Right renal cortex interstitium (tissue), 3 donors: ENCODE measurements around the gene SMLR1. TPM values are rescaled to one million over a fixed set of nuclear protein-coding genes. Genes with fewer than 3 reads are reported as not detected.
"Not testable (repeated sequence)": the region's sequence is repeated elsewhere in the genome, so short reads cannot be mapped to it uniquely, and the experiment has no call there.

Experiments
- DNase-seq, 3 donors: peaks; one replicate each; pipeline ENCODE4 v3.0.0-alpha.2; 2013; ENCODE audit warnings: low read depth in 3 of 3, low spot score in 2 of 3
- polyA plus RNA-seq, 3 donors: library from polyadenylated mRNA; unstranded; fragments of 120-200 nt; gene quantifications; one replicate each; pipeline ENCODE4 v1.2.1, GENCODE V29; 2013; ENCODE audit not compliant: insufficient read length in 3 of 3

The SMLR1 gene
- polyA plus RNA-seq, result 1 to 10 TPM; 1.1 to 1.9 (median 1.8) TPM

DNA sequence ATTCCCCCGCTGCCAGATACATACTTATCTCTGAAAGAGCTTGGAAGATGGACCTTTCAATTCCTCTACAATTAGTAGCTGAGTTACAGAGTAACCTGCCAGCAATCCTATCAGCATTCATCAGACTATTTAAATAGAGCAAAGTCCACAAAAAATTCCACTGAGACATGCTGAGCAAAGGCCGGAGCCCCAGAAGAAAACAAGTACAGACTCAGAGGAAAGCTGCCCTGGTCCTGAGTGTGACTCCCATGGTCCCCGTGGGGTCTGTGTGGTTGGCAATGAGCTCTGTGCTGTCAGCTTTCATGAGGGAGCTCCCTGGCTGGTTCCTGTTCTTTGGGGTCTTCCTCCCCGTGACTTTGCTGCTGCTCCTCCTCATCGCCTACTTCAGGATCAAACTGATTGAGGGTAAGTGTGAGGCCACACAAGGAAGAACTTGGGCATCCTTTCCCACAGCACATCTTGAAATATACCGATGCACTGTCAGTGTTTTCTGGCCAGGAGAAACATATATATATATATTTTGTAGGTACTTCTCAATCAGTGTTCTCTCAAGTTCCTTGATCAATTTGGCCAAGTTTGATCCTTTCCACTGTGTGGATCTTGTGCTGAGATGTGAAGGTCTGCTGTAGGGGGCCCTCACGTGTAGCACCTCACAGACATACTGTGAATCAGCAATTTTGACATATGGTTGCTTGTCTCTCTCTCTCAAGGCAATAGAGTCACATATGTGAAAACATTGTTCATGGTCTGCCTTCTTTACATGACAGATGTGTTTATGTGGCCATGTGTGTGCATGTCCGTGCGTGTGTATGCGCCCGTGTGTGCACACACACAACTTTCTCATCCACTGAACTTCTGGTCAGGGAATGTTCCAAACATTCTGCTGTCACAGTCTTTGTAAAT is at the start of gene SMLR1:
Gene SMLR1 (plus strand): TSS at position 160 of the 903 bp plus-strand sequence. CDS start 8 bp downstream, at position 168.
- no peak for DNase-seq

DNA sequence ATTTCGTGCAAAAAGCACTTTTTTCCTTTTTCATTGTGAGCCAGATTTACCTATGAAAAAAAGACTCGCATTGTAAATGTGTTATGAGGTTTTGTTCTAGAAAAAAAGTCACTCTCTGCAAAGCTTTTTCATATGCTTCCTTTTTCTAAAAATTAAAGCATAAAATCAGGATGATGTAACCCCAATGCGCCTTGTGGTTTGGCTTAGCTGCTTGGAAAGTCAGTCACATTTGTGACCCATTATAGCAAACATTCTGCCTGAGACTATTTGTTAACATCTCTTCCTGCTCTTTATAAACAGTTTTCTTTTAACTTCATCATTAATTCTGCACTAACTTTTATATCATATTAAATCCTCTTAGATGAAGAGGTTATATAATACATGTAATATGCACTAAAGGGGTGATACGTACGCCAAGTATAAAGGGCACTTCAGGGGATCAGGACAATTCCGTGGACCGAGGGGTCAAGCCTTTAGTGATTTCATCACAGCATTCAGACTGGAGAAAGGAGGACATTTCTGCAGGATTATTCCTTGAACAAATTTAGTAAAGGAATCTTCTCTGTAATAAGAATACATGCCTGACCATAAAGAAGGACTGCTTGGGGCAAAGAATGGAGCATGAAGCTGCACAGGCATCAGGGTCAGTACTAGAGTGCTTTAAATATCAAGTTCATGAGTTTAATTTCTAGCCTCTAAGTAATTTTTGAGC is 48.1 kb upstream of the SMLR1 start:
- DNase-seq, result no peak

GRCh38 chr6:130779658-130780033 is 47.6 kb upstream of the SMLR1 start:
- no peak for DNase-seq

GRCh38 chr6:130780122-130780521 is 47.1 kb upstream of the SMLR1 start:
- DNase-seq, result no peak

- no peak for DNase-seq
Measured at GRCh38 chr6:130781557-130781956, 45.6 kb upstream of the SMLR1 start.

GRCh38 chr6:130783416-130784107 is 43.6 kb upstream of the SMLR1 start:
- no peak for DNase-seq

GRCh38 chr6:130787726-130788500 is 39.3 kb upstream of the SMLR1 start:
- DNase-seq, result no peak

GRCh38 chr6:130788954-130789353 is 38.3 kb upstream of the SMLR1 start:
- no peak for DNase-seq

GRCh38 chr6:130794010-130794697 is 33.1 kb upstream of the SMLR1 start:
- DNase-seq, result no peak

- DNase-seq, result no peak
Measured at GRCh38 chr6:130794738-130795137, 32.5 kb upstream of the SMLR1 start.

GRCh38 chr6:130796313-130796905 is 30.8 kb upstream of the SMLR1 start:
- DNase-seq, result no peak

GRCh38 chr6:130797061-130797460 is 30.1 kb upstream of the SMLR1 start:
- no peak for DNase-seq

DNA sequence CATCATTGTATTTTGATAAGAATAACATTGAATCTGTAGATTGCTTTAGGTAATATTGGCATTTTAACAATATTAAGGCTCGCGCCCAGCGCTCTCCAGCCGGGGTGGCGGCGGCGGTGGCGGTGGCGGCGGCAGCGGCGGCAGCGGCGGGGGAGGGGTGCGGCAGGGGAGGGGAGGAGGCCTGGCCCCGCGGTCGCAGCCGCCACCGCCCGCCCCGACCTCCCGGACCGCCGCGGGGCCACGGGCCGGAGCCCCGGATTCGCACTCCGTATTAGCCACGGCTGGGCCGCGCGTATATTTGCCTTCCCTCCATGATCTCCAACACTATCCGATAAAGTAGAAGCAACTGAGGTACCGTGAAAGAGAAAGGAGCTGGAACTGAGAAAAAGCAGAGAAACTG is 25.8 kb upstream of the SMLR1 start:
- DNase-seq, result not testable (repeated sequence)

DNA sequence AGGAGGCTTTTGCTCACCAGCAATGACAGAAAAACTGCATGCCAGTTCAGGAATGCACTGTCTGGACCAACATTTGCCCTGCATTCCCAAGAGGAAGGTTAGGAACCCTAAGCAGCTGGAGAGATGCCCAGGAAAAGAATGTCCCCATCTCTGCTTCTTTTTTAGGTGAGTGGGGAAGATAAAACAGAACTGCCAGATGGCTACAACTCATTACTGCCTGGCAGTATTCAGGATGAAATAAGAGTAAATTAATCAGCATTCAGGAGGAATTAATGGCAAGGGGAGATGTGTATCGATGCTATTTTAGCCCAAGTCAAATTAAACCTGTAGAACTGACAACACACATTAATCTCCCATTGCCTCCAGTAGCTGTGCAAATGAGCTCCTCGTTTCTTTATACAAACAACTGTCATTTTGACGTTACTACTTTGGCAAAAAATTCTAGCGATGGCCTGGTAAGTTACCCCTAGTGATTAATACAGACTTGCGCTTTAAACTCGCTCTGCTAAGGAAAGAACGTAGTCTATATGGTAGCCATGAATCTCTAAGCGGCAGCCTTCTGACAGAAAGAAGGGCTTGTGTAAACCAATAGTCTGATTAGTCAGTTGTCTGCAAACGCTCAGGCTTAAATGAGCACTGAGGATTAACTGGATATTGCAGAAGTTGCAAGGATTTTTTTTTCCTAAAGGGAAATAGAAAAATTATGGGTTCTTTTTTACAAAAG is 16.7 kb upstream of the SMLR1 start:
- no peak for DNase-seq

DNA sequence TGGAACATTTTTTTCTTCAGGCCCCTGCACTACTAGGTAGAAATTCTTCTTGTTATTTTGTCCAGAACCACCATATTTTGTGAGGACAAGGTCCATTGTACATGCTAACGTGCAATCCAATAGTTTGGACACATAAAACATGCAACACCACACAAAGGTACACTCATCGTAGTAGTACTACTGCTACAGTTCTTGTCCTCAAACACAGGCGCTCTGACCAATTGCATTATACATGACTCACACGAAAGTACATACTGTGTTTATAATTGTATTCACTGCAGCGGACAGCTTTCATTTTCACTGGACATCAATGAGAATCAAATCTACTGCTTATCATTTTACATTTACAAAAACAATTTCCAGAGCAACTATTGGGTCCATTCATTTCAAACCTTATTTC is 15.3 kb upstream of the SMLR1 start:
- no peak for DNase-seq

DNA sequence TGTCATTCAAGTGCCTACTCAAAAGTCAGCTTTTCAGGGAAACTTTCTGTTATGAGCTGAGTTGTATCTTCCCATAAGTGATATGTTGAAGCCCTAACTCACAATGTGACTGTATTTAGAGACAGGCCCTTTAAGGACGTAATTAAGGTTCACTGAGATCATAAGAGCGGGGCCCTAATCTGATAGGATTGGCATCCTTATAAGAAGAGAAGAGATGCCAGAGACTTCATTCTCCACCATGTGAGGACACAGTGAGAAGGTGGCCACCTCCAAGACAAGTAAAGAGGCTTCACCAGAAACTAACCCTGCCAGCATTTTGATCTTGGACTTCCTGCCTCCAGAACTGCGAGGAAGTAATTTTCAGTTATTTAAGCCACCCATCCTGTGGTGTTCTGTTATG is 12.7 kb upstream of the SMLR1 start:
- DNase-seq, result no peak

DNA sequence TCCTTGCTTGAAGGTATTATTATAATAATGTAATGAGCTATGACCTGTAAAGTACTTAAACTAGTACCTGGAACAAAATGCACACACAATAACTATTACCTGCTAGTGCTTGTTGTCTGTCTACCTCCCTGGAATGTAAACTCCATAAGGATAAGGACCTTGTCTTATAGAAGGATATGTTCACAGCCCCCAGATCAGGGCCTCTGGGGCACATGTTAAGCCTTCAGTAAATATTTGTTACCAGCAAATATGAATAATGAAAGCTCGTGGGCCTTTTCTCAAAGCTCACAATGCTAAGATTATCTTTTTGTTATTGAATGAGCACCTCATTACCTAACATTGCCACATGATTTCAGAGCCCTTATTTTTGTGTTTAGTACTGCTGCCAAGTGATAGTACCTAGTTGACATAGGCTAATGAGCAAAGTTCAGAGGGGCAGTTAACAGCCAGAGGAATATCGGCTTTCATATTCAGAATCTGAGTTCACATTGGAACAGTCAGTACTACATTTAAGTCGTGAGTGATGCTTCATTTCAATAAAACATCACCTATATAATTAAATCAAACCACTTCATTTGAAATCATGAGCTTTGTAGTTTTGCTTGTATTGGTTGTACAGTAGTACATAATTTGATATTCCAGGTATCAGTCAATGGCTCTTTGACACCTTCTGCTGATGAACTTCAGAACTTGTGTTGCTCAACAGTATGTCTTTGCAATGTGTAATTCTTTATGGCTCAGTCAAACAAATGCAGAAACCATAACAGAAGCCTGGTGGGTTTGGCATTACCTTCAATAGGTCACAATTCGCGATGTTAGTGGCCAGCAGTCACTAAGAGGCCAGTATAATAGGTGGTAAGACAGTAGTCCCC is 11.8 kb upstream of the SMLR1 start:
- no peak for DNase-seq

- no peak for DNase-seq
Measured at GRCh38 chr6:130822736-130823135, 4.5 kb upstream of the SMLR1 start.
